ENCODE data around the gene PRR15. TPM values are rescaled to one million over a fixed set of nuclear protein-coding genes. Genes with fewer than 3 reads are reported as not detected.

PRR15 gene
- polyA plus RNA-seq, 3 donors from 2014 or later: not detected

DNA sequence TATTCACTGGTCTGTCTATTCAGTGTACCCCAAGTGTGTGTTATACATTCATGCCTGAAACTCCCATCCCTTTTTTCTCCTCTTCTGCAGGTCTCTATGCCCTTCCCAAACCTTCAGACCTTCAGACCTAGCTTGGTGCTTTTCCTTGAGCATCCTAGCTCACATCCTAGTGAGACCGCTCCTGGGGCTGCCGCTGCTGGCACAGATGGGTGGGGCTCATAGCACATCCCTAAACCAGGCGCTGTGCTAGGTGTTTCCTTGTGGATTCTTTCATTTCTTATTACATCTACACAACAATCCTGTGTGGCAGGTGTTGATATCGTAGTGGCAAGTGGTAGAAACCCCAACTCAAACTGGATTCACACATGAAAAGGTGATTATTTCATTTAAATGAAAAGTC lies 43.2 kb downstream of the PRR15 start:
- no peaks in the 10 kb centered on the region for H3K4me1 Mint-ChIP-seq
- peaks cover 0 to 5% (median 3%) of the 10 kb centered on the region in 3 donors for H3K27me3 Mint-ChIP-seq (ENCODE audit: low read depth in 3 of 3)
- no peak overlapping the region for H3K27ac Mint-ChIP-seq
- no peak for DNase-seq
- H3K4me3 Mint-ChIP-seq: no peak overlapping the region
- H3K9me3 Mint-ChIP-seq: peaks cover 0 to 2% (median 0%) of the 10 kb centered on the region in 6 donors
- no peaks in the 10 kb centered on the region for H3K36me3 Mint-ChIP-seq

DNA sequence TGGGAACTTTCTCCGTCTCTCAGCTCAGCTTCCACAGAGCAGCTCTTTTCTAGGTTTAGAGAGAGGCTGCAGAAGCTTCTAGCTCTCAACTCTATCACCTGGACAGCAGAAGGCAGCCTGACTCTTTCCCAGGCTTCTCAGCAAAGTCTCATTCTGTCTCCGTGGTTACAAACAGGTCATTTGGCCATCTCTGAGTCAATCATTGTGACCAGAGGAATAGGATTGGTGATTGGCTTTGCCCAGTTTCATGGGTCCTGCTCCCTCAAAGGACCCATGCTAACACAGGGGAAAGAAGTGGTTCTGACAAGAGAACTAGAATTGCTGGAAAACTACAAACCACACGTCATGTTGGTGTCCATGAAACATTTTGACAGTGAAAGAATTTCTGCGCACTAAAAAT lies 43.6 kb downstream of the PRR15 start:
- peaks cover 0 to 5% (median 3%) of the 10 kb centered on the region in 3 donors for H3K27me3 Mint-ChIP-seq (ENCODE audit: low read depth in 3 of 3)
- H3K4me3 Mint-ChIP-seq: no peak overlapping the region
- H3K4me1 Mint-ChIP-seq: no peaks in the 10 kb centered on the region
- peaks cover 0 to 2% (median 0%) of the 10 kb centered on the region in 6 donors for H3K9me3 Mint-ChIP-seq
- H3K27ac Mint-ChIP-seq: no peak overlapping the region
- no peak for DNase-seq
- H3K36me3 Mint-ChIP-seq: no peaks in the 10 kb centered on the region

DNA sequence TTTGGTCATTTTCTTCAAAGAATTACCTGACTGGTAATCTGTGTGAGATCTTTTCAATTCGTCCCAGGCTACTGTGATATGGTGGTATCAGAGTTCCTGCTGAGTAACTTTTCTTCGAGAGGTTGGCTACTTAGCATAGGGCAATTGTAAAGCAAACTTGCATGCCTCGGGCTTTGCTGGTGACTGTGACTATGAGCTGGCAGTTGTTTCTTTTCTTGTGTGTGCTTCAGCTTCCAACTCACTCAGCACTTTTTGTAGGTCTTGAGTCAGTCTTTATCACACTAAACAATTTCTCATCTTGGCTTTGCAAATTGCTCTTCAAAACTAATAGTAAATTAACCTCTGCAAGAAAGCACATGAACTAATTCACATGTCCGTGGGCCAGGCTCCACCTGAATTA lies 44.3 kb downstream of the PRR15 start:
- Mint-ChIP-seq H3K36me3 (no peaks in the 10 kb centered on the region), H3K4me1 (no peaks in the 10 kb centered on the region), H3K27ac (no peak overlapping the region), H3K4me3 (no peak overlapping the region), H3K9me3 (peaks cover 0 to 2% (median 0%) of the 10 kb centered on the region in 6 donors), H3K27me3 (ENCODE audit: low read depth in 3 of 3) (peaks cover 0 to 5% (median 3%) of the 10 kb centered on the region in 3 donors)
- no peak for DNase-seq

DNA sequence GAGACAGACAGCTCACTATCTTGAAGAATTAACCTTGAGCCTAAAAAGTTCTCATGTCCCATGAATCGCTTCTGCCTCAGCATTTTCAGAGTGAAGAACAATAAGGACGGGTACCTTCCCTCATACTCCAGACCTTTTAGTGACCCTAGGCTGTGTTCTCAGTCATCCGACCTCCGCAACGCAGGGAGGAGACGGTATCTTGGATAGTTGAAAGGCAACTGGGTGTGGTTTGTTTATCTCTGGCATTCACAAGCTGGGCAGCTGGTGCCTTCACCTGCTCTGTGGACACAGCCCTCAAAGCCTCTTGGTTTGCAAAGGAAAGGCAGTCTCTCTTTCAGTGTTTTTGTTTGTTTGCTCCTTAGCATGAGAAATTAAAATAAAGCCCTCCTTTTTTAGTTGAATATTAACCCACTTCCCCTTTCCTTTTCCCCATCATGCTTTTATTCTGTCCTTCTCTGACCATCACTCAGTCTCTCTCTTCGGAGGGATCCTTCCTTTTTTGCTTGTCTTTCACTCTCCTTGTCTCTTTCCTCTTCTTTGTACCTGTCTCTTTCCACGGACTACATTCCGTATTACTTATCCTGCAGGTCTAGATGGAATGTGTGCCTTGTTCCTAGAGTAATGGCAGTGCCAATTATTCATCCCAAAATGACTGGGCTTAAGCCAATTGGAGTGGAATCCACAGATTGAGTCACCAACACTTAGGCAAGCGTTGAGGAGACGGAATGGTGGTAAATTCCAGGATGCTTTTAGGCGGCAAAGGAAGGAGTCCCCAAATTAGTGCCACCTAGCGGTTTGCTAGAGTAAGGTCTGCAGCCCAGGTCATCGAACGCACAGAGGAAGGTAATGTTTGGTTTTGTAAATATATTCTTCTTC lies 45.8 kb downstream of the PRR15 start:
- H3K36me3 Mint-ChIP-seq: no peaks in the 10 kb centered on the region
- H3K4me1 Mint-ChIP-seq: no peaks in the 10 kb centered on the region
- H3K27ac Mint-ChIP-seq: no peak overlapping the region
- H3K4me3 Mint-ChIP-seq: no peak overlapping the region
- DNase-seq: no peak
- H3K27me3 Mint-ChIP-seq (ENCODE audit: low read depth in 3 of 3): peaks cover 0 to 3% (median 0%) of the 10 kb centered on the region in 3 donors
- peaks cover 0 to under 1% (median 0%) of the 10 kb centered on the region in 6 donors for H3K9me3 Mint-ChIP-seq

DNA sequence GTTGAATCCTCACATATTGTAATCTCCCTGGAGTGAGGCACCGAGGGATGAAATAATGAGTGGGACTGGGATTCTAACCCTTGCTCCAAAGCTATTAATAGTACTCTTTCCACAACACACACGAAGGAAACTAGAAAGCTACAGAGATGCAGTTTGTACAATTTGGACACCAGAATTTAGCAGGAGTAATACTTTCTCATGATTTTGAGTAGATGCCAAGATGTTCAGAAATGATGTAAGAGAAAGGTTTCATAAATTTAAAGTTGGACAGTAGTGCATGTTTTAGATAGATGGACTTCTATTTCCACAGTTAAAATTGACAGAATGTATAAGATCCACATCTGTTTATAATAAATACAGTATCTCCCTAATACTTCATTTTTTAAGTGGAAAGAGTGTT lies 46.5 kb downstream of the PRR15 start:
- Mint-ChIP-seq H3K9me3 (no peaks in the 10 kb centered on the region), H3K27ac (no peak overlapping the region), H3K27me3 (ENCODE audit: low read depth in 3 of 3) (peaks cover 0 to 5% (median 1%) of the 10 kb centered on the region in 3 donors), H3K4me1 (no peaks in the 10 kb centered on the region), H3K4me3 (no peak overlapping the region), H3K36me3 (no peaks in the 10 kb centered on the region)
- no peak for DNase-seq

DNA sequence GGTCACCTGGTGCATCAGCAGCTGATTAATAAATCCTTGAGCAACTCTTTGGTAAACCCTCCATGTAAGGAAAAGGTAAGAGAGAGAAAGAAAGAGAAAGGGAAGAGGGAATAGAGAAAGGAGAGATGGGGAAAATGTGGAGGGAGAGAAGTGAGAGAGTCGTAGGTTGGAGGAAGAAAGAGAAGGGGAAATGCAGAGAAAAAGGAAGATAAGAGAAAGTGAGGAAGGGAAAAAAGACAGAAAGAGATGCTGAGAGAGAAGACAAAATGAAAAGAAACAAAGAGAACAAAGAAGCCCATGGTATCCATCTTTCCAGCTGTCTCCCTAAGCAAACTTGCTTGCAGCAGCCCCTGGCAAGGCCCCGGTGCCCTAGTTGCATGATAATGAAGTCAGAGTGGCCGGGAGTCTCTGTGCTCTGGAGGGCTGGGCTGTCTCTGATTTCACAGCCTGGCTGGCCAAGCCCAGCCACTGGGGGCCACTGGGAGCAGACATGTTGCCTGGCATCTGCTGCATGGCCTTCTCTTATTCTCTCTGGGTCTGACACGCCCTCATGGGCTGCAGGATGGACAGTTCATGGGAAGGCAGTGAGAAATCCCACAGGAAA lies 48.4 kb downstream of the PRR15 start:
- Mint-ChIP-seq H3K36me3 (peaks cover 0 to under 1% (median 0%) of the 10 kb centered on the region in 3 donors), H3K9me3 (no peaks in the 10 kb centered on the region), H3K4me3 (no peak overlapping the region)

DNA sequence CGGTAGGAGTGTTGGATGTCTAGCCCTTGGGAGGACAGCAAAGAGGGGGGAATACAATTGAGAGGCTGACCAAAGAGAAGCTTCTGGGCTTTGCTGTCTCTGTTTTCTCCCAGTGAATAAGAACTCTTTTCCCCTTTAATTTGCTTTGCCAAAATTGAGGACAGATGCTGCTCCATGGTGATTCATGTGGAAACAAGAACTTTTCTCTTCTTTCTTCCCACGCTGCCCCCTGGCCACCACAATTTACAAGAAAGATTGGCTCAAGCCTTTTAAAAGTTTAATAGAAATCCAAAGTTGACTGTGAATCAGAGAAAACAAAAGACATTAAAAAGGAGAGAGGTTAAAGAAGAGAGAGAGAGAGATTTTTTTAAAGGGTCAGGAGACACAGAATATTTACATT lies 49.0 kb downstream of the PRR15 start:
- H3K4me1 Mint-ChIP-seq: no peaks in the 10 kb centered on the region
- H3K9me3 Mint-ChIP-seq: no peaks in the 10 kb centered on the region
- DNase-seq: no peak
- no peak overlapping the region for H3K27ac Mint-ChIP-seq
- peaks cover 0 to 9% (median 6%) of the 10 kb centered on the region in 3 donors for H3K27me3 Mint-ChIP-seq (ENCODE audit: low read depth in 3 of 3)
- no peak overlapping the region for H3K4me3 Mint-ChIP-seq
- peaks cover 0 to 4% (median 0%) of the 10 kb centered on the region in 3 donors for H3K36me3 Mint-ChIP-seq

More for the DNA sequence above, 48.4 kb downstream of the PRR15 start:
- DNase-seq: no peak
- Mint-ChIP-seq H3K27ac (no peak overlapping the region), H3K27me3 (ENCODE audit: low read depth in 3 of 3) (peaks cover 0 to 9% (median 4%) of the 10 kb centered on the region in 3 donors), H3K4me1 (no peaks in the 10 kb centered on the region)

DNA sequence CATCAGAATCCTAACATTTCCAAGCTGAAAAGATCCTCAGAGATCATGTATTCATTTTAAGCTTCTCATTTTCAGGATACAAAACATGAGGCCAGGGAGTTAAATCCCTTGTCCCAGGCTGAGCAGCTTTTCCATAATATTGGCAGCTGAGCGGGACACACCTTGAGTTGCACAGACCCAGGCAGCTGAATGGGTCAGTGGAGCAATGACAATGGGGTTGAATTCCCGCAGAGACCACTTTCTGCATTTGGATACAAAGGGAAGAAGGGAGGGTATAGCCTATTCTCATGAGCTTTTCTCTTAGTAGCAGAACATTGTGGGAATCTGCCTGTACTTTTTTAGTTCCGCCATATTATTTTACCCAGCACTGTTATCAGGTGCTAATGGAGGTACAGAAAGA lies 49.5 kb downstream of the PRR15 start:
- Mint-ChIP-seq H3K36me3 (peaks cover 0 to 4% (median 0%) of the 10 kb centered on the region in 3 donors), H3K27ac (no peak overlapping the region), H3K9me3 (no peaks in the 10 kb centered on the region), H3K27me3 (ENCODE audit: low read depth in 3 of 3) (peaks cover 0 to 9% (median 6%) of the 10 kb centered on the region in 3 donors), H3K4me3 (no peak overlapping the region), H3K4me1 (no peaks in the 10 kb centered on the region)
- DNase-seq: no peak

DNA sequence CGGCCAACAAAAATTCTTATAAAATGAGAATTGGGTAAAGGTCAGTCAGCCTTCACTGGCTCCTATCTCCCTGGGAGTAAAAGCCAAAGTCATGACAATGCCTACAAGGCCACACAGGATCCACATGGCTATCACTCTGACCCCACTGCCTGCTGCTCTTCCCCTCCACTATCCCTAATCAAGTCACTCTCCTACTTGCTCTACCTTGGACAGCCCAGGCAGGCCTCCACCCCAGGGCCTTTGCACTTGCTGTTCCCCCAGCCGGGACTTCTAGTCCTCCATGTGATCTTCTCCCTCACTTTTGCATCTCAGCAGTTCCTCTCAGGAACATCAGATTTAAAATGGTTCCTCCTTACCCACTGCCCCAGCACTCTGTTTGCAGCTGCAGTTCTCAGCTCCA lies 50.6 kb downstream of the PRR15 start:
- no peak overlapping the region for H3K4me3 Mint-ChIP-seq
- H3K27me3 Mint-ChIP-seq (ENCODE audit: low read depth in 3 of 3): peaks cover 0 to 6% (median 6%) of the 10 kb centered on the region in 3 donors
- no peaks in the 10 kb centered on the region for H3K9me3 Mint-ChIP-seq
- no peaks in the 10 kb centered on the region for H3K4me1 Mint-ChIP-seq
- H3K27ac Mint-ChIP-seq: no peak overlapping the region
- no peak for DNase-seq
- peaks cover 0 to 4% (median 0%) of the 10 kb centered on the region in 3 donors for H3K36me3 Mint-ChIP-seq

Other genes with a start within 250 kb of the PRR15 start
- not detected for gene WIPF3, start 242.7 kb downstream of the PRR15 start, polyA plus RNA-seq